Coronary artery (tissue), 2 donors: ENCODE results near the gene CTTN.

Experiments
- DNase-seq: peaks from one replicate; pipeline ENCODE4 v3.0.0-alpha.2; 2017; ENCODE audit warnings: low spot score
- H3K27ac ChIP-seq, 2 donors: fragments of 200-600 bp; sonication (generic); one replicate each; pipeline ENCODE4 v1.5.1; 2016 to 2019
- H3K4me3 ChIP-seq: fragments of 200-600 bp; sonication (generic); 2 replicates; pipeline ENCODE4 v1.5.1; 2016; ENCODE audit warnings: mild to moderate bottlenecking, moderate library complexity
- CTCF ChIP-seq: fragments of 200-600 bp; sonication (generic); IDR thresholded peaks from one replicate; pipeline ENCODE4 v1.5.1; 2019; ENCODE audit warnings: antibody characterized with exemption

CTTN gene

GRCh38 chr11:70432065-70432464, 33.7 kb downstream of the CTTN start:
- DNase-seq: no peak
- TF ChIP-seq CTCF: no peak

GRCh38 chr11:70432580-70432979, 34.3 kb downstream of the CTTN start:
- Histone ChIP-seq H3K4me3 (no peak overlapping the region), H3K27ac (no peak overlapping the region)
- TF ChIP-seq CTCF: no peak
- DNase-seq: no peak

More at GRCh38 chr11:70432065-70432464, 33.7 kb downstream of the CTTN start:
- H3K4me3 ChIP-seq: no peak overlapping the region
- no peak overlapping the region for H3K27ac ChIP-seq

GRCh38 chr11:70433038-70433437, 34.7 kb downstream of the CTTN start:
- no peak for TF ChIP-seq CTCF
- DNase-seq: no peak
- Histone ChIP-seq H3K27ac (no peak overlapping the region), H3K4me3 (no peak overlapping the region)

- no peak for TF ChIP-seq CTCF
- Histone ChIP-seq H3K27ac (no peak overlapping the region), H3K4me3 (no peak overlapping the region)
- DNase-seq: no peak
Measured at GRCh38 chr11:70433526-70433925, 35.2 kb downstream of the CTTN start.

GRCh38 chr11:70433966-70434812, 35.9 kb downstream of the CTTN start:
- H3K27ac ChIP-seq: no peak overlapping the region
- DNase-seq: no peak
- TF ChIP-seq CTCF: no peak
- H3K4me3 ChIP-seq: no peak overlapping the region

GRCh38 chr11:70434813-70435278, 36.5 kb downstream of the CTTN start:
- Histone ChIP-seq H3K27ac (no peak overlapping the region), H3K4me3 (no peak overlapping the region)
- TF ChIP-seq CTCF: no peak
- DNase-seq: no peak

GRCh38 chr11:70435361-70435760, 37.0 kb downstream of the CTTN start:
- DNase-seq: no peak
- no peak for TF ChIP-seq CTCF
- H3K27ac ChIP-seq: no peak overlapping the region

More at GRCh38 chr11:70435361-70435760, 37.0 kb downstream of the CTTN start:
- H3K4me3 ChIP-seq: no peak overlapping the region
